K562 (cell line): ENCODE measurements around the gene KCND1. TPM values are rescaled to one million over a fixed set of nuclear protein-coding genes. Genes with fewer than 3 reads are reported as not detected.

Source experiments
- AFF1 ChIP-seq, 2 experiments: fragments of 450-650 bp; IDR thresholded peaks; 2 replicates each; pipeline ENCODE4 v1.6.1; 2018; ENCODE audit warnings: mild to moderate bottlenecking in 2 of 2, low read depth in 1 of 2; ENCODE audit not compliant: partially characterized antibody in 2 of 2
- ARNT ChIP-seq, 2 experiments: fragments of 450-650 bp; IDR thresholded peaks; 2 replicates each; pipeline ENCODE4 v1.6.1; 2016; ENCODE audit warnings: mild to moderate bottlenecking in 1 of 2
- CHD2 ChIP-seq: IDR thresholded peaks from 2 replicates; pipeline ENCODE4 v1.6.1; 2011; ENCODE audit warnings: low read depth, low read length
- CREB1 ChIP-seq, 2 experiments: sonication (generic) in 1 of 2; formaldehyde crosslinking in 1 of 2; IDR thresholded peaks; 2 replicates each; pipeline versions ENCODE4 v1.6.1 to v1.8.0; 2012 to 2022; ENCODE audit warnings: inconsistent platforms in 1 of 2, mild to moderate bottlenecking in 1 of 2, missing genetic modification reagents in 1 of 2, moderate library complexity in 1 of 2
- L3MBTL2 ChIP-seq: fragments of 450-650 bp; IDR thresholded peaks from 2 replicates; pipeline ENCODE4 v1.6.1; 2016; ENCODE audit warnings: mild to moderate bottlenecking, moderate library complexity
- PHF20 ChIP-seq: fragments of 450-650 bp; IDR thresholded peaks from 2 replicates; pipeline ENCODE4 v1.6.1; 2018; ENCODE audit not compliant: partially characterized antibody
- SMAD4 ChIP-seq: fragments of 250-450 bp; sonication (Bioruptor Pico); conservative IDR thresholded peaks from 2 replicates; pipeline ENCODE4 v1.8.0; 2021; ENCODE audit warnings: inconsistent platforms, mild to moderate bottlenecking, moderate library complexity
- polyA plus RNA-seq, 8 experiments: library from polyadenylated mRNA; depleted of rRNA in 4 of 8; stranded (reverse) in 5 of 8; unstranded in 3 of 8; fragments of >200 nt; fragmentation: Nextera tagmentation in 2 of 8; fragmentation: Illumina TruSeq in 1 of 8; extraction: Ambion mirVana in 2 of 8; extraction: Trizol in 1 of 8; gene quantifications; 2 replicates each; pipeline versions ENCODE4 v1.2.1 to v1.2.3, GENCODE V29; 2011 to 2014; ENCODE audit warnings: inconsistent platforms in 1 of 8, missing spikeins in 1 of 8
- total RNA-seq, 7 experiments: library from RNA; depleted of rRNA in 6 of 7; stranded (reverse); fragments of >200 nt in 6 of 7; fragmentation: Illumina TruSeq in 2 of 7; extraction: Trizol in 2 of 7; gene quantifications; 2 replicates each; pipeline versions ENCODE4 v1.2.1 to v1.2.3, GENCODE V29; 2011 to 2021; ENCODE audit warnings: low replicate concordance in 1 of 7
- TF ChIP-seq, protein P1 (sequence below): sonication (generic); formaldehyde crosslinking; IDR thresholded peaks from 2 replicates; pipeline ENCODE4 v1.8.0; 2023; ENCODE audit warnings: mild to moderate bottlenecking, missing genetic modification reagents
- TF ChIP-seq, protein P2 (sequence below): fragments of 450-650 bp; IDR thresholded peaks from 2 replicates; pipeline ENCODE4 v1.6.1; 2018; ENCODE audit not compliant: partially characterized antibody
- TF ChIP-seq, protein P3 (sequence below): fragments of 150-350 bp; IDR thresholded peaks from 2 replicates; pipeline ENCODE4 v1.6.1; 2014; ENCODE audit warnings: low read depth, mild to moderate bottlenecking, low read length, borderline replicate concordance

The KCND1 gene
- total and polyA plus RNA-seq, 9 of the 15 experiments (the other 6 are each of a cell fraction or from before 2014, with no cell fraction given): 0.06 to 0.83 (median 0.39) TPM; not detected in 1

GRCh38 chrX:48957827-48958634 lies 13.6 kb downstream of the KCND1 start (continued):
- TF ChIP-seq, protein P1, sequence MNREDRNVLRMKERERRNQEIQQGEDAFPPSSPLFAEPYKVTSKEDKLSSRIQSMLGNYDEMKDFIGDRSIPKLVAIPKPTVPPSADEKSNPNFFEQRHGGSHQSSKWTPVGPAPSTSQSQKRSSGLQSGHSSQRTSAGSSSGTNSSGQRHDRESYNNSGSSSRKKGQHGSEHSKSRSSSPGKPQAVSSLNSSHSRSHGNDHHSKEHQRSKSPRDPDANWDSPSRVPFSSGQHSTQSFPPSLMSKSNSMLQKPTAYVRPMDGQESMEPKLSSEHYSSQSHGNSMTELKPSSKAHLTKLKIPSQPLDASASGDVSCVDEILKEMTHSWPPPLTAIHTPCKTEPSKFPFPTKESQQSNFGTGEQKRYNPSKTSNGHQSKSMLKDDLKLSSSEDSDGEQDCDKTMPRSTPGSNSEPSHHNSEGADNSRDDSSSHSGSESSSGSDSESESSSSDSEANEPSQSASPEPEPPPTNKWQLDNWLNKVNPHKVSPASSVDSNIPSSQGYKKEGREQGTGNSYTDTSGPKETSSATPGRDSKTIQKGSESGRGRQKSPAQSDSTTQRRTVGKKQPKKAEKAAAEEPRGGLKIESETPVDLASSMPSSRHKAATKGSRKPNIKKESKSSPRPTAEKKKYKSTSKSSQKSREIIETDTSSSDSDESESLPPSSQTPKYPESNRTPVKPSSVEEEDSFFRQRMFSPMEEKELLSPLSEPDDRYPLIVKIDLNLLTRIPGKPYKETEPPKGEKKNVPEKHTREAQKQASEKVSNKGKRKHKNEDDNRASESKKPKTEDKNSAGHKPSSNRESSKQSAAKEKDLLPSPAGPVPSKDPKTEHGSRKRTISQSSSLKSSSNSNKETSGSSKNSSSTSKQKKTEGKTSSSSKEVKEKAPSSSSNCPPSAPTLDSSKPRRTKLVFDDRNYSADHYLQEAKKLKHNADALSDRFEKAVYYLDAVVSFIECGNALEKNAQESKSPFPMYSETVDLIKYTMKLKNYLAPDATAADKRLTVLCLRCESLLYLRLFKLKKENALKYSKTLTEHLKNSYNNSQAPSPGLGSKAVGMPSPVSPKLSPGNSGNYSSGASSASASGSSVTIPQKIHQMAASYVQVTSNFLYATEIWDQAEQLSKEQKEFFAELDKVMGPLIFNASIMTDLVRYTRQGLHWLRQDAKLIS: peak; percentile 47; the same call in 1 of the 2 replicates
- TF ChIP-seq, protein P2, sequence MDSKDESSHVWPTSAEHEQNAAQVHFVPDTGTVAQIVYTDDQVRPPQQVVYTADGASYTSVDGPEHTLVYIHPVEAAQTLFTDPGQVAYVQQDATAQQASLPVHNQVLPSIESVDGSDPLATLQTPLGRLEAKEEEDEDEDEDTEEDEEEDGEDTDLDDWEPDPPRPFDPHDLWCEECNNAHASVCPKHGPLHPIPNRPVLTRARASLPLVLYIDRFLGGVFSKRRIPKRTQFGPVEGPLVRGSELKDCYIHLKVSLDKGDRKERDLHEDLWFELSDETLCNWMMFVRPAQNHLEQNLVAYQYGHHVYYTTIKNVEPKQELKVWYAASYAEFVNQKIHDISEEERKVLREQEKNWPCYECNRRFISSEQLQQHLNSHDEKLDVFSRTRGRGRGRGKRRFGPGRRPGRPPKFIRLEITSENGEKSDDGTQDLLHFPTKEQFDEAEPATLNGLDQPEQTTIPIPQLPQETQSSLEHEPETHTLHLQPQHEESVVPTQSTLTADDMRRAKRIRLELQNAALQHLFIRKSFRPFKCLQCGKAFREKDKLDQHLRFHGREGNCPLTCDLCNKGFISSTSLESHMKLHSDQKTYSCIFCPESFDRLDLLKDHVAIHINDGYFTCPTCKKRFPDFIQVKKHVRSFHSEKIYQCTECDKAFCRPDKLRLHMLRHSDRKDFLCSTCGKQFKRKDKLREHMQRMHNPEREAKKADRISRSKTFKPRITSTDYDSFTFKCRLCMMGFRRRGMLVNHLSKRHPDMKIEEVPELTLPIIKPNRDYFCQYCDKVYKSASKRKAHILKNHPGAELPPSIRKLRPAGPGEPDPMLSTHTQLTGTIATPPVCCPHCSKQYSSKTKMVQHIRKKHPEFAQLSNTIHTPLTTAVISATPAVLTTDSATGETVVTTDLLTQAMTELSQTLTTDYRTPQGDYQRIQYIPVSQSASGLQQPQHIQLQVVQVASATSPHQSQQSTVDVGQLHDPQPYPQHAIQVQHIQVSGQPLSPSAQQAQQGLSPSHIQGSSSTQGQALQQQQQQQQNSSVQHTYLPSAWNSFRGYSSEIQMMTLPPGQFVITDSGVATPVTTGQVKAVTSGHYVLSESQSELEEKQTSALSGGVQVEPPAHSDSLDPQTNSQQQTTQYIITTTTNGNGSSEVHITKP: peak; percentile 20
- TF ChIP-seq AFF1 (IDR thresholded peaks at IDR 0.05; ENCODE audit: low read depth in 1 of 2, partially characterized antibody in 2 of 2) (peak in 1 of 2 experiments; percentile 28), ARNT (IDR thresholded peaks at IDR 0.05) (0 out of 4 replicates have a peak, but pooled peaks of 1 of the 2 experiments have one; percentile 31), CREB1 (IDR thresholded peaks at IDR 0.05) (peak; percentile 79), CREB1 (CRISPR knock-in tag; IDR thresholded peaks at IDR 0.05) (peak; percentile 91), CHD2 (peak; percentile 63), L3MBTL2 (peak; percentile 69), SMAD4 (CRISPR knock-in tag) (peak; percentile 58), PHF20 (peak; percentile 13)
- TF ChIP-seq, protein P3, sequence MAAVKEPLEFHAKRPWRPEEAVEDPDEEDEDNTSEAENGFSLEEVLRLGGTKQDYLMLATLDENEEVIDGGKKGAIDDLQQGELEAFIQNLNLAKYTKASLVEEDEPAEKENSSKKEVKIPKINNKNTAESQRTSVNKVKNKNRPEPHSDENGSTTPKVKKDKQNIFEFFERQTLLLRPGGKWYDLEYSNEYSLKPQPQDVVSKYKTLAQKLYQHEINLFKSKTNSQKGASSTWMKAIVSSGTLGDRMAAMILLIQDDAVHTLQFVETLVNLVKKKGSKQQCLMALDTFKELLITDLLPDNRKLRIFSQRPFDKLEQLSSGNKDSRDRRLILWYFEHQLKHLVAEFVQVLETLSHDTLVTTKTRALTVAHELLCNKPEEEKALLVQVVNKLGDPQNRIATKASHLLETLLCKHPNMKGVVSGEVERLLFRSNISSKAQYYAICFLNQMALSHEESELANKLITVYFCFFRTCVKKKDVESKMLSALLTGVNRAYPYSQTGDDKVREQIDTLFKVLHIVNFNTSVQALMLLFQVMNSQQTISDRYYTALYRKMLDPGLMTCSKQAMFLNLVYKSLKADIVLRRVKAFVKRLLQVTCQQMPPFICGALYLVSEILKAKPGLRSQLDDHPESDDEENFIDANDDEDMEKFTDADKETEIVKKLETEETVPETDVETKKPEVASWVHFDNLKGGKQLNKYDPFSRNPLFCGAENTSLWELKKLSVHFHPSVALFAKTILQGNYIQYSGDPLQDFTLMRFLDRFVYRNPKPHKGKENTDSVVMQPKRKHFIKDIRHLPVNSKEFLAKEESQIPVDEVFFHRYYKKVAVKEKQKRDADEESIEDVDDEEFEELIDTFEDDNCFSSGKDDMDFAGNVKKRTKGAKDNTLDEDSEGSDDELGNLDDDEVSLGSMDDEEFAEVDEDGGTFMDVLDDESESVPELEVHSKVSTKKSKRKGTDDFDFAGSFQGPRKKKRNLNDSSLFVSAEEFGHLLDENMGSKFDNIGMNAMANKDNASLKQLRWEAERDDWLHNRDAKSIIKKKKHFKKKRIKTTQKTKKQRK: peak; percentile 64; the same call in 1 of the 2 replicates
